Activated gamma-delta T cell treated with Interleukin-2 at 50 U/mL for 16 hours (primary cell): Measurements from ENCODE around the gene LRRIQ4.
A peak's percentile ranks its signal among the peaks of the same experiment; 100 is the strongest.

Experiments
- DNase-seq: peaks from one replicate; pipeline ENCODE4 v3.0.0-alpha.2; 2020

Gene LRRIQ4

GRCh38 chr3:169863458-169863899, 50.8 kb downstream of the LRRIQ4 start:
- peak; percentile 53 for DNase-seq

GRCh38 chr3:169864270-169864669, 51.6 kb downstream of the LRRIQ4 start:
- DNase-seq: no peak

- DNase-seq: no peak
These were observed 52.6 kb downstream of the LRRIQ4 start for GRCh38 chr3:169865176-169865767.

- no peak for DNase-seq
These were observed 55.0 kb downstream of the LRRIQ4 start for GRCh38 chr3:169867584-169868210.

GRCh38 chr3:169868369-169868768, 55.7 kb downstream of the LRRIQ4 start:
- no peak for DNase-seq

GRCh38 chr3:169869484-169870220, 57.0 kb downstream of the LRRIQ4 start, which contains the start of gene LRRC31:
TSS of gene LRRC31 (minus strand) at chr3:169869935. CDS start at chr3:169869807, 128 bp downstream.
- no peak for DNase-seq

- DNase-seq: no peak
These were observed 58.6 kb downstream of the LRRIQ4 start for GRCh38 chr3:169871129-169871886.

GRCh38 chr3:169879013-169879557, 66.4 kb downstream of the LRRIQ4 start:
- DNase-seq: no peak

GRCh38 chr3:169879845-169880575, 67.3 kb downstream of the LRRIQ4 start:
- DNase-seq: no peak

GRCh38 chr3:169880576-169881250, 68.0 kb downstream of the LRRIQ4 start:
- DNase-seq: no peak

GRCh38 chr3:169886671-169887070, 74.0 kb downstream of the LRRIQ4 start:
- DNase-seq: no peak
